Stimulated activated naive CD4-positive, alpha-beta T cell treated with Interleukin-2 at 50 U/mL for 16 hours (primary cell): Measurements from ENCODE around the gene CRELD2.
A peak's percentile ranks its signal among the peaks of the same experiment; 100 is the strongest.

ENCODE experiments used
- DNase-seq: peaks from one replicate; lab custom pipeline; 2025; lab: John Stamatoyannopoulos, UW

The CRELD2 gene

DNA sequence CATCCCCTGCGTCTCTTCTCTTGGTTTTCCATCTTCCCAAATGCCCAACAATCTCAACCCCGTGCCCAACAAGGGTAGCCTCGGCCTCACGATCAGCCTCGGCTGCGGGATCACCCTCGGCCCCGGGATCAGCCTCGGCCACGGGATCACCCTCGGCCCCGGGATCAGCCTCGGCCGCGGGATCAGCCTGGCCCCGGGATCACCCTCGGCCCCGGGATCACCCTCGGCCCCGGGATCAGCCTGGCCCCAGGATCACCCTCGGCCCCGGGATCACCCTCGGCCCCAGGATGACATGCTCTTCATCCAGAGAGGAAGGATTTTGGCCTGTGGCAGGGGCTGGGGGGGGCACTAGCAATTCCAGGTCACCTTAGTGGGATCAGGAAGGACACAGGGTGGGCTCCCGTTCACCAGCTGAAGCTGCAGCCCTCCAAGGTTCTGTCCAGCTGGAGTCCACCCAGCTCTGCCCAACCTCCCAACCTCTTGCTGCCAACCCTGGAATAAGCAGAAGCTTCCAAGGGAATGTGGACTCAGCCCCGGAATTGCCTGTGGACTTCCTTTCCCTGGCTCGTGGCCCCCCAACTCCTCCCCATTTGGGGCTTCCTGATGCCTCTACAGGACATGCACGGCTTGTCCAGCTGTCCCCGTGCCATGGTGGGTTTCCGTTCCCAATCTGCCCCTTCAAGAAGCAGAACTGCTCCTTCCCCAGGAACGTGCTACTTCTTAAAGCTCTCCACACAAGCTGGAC lies 6.4 kb upstream of the CRELD2 start:
- DNase-seq = no peak

DNA sequence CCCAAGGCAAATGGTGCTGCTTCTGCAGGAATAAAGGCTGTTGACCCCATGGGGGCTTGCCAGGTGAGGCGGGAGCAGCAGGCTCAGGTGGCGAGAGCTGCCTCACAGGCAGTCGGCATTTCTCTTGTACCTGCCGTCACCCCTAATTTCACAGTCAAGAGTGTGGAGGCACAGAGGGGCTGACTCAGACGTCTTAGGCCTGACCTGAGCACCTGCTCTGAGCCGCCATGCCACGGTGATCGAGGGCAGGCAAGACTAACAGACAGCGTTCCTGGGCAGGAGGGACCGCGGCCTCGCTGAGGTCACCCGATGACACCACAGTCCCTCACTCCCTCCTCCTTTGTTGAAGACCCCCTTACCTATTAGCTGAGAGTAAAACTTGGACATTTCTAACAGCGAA lies 5.4 kb upstream of the CRELD2 start:
- no peak for DNase-seq

DNA sequence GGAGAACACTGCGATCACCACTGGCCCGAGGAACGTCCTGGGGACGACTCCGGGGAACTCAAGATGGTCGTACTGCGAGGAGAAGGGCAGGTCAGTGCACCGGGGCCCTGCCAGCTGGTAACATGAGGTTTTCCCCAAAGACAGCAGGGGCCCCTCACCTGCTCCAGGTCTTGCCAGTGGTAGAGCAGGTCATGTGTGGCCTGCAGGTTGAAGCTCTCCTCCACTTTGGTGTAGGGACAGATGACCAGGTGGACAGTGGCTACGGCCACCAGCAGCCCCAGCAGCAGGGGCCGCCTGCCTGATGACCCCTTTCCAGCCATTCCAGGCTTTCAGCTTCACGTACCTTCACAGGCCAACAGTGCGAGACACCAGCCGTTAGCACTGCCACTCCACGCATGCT lies 5.0 kb upstream of the CRELD2 start:
- no peak for DNase-seq

DNA sequence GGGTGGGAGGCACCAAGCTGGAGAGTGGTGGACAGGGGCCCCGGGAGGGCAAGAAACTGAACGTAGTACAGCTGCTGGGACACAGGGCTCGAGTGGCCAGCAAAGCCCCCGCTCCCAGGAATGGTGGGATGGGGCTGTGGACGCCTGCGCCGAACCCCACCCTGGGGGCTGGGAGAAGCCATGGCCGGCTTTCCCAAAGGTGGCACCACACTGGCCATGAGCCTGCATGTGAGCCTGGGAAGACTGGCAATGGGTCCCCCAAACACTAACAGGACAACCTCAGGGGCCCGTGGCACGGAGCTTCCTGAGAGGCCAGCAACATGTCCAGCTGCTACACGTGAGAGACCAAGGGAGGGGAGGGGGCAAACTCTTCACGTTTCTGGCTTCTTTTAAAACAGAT lies 4.2 kb upstream of the CRELD2 start:
- no peak for DNase-seq

DNA sequence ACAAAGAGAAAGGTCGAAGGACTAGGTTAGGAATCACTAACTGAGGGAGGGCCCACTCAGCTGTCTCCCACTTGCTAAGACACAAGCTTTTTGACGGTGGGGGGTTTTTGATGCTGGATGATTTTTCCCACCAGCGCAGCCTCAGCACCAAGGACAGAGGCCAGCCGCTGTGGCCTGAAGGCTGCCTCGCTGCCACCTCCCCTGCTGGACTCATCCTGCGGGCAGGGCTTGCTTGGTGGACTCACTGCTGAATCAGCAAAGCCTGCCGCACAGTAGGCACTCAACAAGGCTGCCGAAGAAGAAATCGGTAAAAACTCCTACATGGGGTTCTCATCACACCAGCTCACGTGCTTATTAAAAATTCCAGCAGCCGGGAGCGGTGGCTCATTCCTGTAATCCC lies 2.8 kb upstream of the CRELD2 start:
- no peak for DNase-seq

DNA sequence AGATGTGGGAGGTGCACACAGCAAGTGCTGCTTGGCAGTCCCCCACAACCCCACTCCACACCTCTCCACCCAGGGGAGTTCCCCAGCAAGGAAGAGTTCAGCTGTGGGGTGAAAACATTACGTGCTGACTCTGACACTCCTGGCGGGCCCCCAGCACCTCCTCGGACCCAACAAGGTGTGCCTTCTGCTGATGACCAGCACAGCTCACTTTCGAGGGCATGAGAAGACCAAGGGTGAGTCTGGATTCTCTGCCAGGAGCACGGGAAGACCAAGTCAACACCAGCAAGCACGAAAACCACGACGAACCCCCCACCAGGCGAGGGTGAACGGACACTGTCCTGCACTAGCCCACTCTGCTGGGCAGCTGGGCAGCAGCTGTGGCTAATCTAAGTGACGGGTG lies 1.6 kb upstream of the CRELD2 start:
- no peak for DNase-seq

DNA sequence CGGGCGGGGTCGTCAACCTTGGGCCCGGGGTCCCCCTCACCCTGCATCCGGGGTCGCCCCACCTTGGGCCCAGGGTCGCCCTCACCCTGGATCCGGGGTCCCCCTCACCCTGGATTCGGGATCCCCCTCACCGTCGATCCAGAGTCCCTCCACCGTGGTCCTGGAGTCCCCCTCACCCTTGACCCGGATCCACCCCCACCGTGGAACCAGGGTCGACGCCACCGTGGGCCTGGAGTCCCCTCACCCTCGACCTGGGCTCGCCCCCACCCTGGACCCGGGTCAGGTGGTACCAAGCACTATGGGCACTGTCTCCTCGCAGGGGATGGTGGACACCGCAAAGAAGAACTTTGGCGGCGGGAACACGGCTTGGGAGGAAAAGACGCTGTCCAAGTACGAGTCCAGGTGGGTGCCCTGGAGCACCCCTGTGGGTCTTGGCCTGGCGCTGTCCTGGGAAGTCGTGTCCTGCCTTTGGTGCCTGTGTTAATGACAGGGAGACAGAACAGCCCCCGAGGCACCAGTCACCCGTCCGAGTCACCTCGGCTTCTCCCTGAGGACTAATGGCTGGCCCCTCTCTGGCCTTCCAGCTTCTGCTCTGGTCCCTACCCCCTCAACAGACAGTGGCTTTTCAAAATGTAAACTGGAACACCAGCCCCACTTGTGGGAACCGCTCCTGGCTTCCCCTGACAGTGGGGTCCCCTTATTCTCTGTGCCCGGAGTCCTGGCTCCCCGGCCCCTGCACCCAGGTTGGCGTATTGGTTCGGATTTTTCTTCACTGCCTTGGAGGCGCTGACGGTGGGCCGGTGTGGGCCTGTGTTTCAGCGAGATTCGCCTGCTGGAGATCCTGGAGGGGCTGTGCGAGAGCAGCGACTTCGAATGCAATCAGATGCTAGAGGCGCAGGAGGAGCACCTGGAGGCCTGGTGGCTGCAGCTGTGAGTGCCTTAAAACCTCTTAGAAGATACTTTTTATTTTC lies 762 bp downstream of the CRELD2 start:
- no peak for DNase-seq

DNA sequence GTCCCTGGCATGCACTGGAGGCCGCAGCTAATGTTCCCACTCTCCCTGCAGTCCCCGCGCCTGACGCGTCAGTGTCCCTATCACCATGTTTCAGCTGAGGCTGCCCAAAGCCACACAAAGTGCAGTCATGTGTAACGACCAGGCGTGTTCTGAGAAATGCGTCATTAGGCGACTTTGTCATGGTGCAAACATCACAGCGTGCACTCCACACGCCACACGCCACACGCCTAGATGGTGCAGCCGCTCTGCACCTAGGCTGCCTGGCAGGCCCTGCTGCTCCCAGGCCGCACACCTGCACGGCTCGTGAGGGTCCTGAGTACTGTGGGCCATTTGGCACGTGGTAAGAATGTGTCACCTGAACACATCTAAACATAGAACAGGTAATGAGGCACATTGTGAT lies 2.4 kb downstream of the CRELD2 start:
- DNase-seq = no peak

DNA sequence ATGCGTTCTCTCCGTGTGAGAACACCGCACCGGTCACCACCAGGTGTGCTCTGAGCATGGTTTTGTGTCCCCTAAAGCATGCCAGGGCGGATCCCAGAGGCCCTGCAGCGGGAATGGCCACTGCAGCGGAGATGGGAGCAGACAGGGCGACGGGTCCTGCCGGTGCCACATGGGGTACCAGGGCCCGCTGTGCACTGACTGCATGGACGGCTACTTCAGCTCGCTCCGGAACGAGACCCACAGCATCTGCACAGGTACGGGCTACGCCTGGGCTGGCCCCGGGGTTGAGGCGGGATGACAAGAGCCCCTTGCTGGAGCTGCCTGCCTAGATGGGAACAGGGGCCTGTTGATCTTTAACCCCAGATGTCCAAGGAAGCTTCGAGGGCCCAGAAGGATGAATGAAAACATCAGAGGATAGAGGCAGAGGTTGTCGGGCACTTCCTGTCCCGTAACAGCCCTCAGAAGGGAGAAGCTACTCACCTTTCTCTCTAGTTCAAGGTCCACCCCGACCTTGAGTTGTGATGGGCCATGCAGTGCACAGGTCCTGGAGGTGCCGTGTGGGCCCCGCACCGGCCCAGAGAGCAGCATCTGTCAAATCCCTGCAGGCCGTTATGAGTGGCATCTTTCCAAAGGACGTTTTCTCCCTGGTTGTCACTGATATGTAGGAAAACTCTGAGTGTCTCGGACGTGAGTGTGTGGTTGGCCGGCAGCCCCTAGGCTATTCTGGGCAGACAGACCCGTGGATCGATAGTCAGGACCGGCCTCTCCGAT lies 3.3 kb downstream of the CRELD2 start:
- no peak for DNase-seq

DNA sequence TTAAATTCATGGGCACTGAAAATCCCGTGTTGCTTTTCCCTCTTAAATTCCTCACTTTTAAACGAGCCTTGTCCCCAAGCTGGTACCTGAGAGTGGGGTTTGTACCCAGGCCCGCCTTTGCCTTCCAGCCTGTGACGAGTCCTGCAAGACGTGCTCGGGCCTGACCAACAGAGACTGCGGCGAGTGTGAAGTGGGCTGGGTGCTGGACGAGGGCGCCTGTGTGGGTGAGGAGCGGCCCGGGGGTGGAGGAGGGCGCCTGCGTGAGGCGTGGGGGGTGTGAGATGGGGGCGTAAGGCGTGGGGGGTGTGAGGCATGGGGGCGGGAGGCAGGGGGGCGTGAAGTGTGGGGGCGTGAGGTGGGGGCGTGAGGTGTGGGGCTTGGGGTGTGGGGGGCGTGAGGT lies 4.0 kb downstream of the CRELD2 start:
- no peak for DNase-seq

DNA sequence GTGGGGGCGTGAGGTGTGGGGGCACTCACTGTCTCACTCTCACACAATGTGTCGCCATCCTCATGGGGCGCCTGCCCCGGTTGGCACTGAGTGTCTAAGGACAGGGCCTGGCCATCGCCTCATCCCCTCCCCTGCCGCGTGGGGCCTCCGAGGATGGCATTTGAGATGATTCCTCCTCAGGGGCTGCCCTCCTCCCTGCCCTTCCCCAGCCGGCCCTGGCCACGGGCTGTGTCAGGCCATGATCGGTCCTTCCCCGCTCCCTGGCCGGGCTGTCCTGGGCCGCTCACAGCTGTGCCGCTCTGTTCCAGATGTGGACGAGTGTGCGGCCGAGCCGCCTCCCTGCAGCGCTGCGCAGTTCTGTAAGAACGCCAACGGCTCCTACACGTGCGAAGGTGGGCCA lies 4.5 kb downstream of the CRELD2 start:
- DNase-seq = no peak

DNA sequence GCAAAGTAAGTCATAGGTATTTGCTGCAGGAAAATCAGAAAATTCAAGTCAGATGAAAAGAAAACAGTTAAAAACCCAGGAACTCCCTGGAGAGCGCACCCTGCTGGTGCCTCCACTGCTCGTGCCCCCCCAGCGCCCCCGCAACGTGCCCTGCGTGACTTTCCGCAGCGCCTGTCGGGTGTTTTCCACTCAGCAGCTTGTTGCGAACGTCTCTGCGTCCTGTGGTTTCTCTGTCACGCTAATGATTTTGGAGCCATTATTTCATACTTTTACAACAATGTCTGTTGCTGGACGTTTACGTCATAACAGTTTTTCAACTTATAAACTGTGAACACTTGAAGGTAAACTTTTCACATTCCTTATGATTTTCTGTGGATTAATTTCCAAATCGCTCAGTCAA lies 5.0 kb downstream of the CRELD2 start:
- peak; percentile 17 for DNase-seq

DNA sequence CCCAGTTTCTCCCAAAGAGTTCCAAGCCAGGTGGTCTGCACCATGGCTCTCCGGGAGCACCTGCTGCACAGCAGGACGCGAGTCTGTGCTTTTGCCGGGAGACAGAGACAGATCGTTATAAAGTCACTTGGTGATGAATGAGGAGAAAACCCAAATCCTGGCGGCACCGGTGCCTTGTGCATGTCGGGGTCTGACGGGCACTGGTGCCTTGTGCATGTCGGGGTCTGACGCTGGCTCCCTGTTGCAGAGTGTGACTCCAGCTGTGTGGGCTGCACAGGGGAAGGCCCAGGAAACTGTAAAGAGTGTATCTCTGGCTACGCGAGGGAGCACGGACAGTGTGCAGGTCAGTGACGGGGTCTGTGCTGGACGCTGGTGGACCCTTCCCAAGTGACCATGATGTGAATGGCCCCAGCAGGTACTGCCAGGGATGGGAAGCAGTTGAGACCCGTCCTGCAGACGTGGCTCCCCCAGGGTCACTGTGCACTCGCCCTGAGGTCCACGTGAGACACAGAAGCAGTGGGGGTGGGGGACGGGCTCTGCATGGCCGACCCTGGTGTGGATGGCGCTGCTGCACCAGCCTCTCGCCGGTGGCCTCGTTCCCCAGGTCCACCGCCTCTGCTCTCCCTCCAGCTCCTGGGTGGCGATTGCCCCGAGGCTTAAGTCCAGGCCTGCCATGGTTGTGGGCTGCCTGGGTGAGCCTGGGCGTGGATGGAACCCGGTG lies 5.8 kb downstream of the CRELD2 start:
- no peak for DNase-seq

DNA sequence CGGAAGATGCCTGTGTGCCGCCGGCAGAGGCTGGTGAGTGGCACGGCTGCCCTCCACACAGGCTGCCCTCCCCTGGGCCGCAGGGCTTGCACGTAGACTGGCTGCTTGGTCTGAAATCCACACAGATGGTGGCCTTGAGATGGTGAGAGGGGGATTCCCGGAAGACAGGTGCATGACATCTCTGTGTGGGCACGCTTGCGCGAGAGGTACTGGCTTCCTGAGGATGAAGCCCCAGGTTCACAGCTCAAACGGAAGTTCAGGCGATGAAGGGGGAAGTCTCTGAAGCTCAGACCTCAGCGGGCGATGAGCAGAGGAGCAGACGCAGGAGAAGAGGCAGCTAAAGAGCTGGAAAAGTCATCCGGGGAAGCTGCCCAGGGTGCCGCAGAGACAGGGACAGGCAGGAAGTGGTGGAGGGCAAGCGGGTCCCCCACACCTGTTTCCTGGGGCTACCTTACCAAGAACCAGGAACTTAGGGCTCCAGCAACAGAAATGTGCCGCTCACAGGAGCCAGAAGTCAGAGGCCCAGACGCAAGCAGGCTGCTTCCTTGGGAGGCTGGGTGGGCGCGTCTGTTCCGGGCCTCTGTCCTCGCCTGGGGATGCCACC lies 7.2 kb downstream of the CRELD2 start:
- peak; percentile 68 for DNase-seq

DNA sequence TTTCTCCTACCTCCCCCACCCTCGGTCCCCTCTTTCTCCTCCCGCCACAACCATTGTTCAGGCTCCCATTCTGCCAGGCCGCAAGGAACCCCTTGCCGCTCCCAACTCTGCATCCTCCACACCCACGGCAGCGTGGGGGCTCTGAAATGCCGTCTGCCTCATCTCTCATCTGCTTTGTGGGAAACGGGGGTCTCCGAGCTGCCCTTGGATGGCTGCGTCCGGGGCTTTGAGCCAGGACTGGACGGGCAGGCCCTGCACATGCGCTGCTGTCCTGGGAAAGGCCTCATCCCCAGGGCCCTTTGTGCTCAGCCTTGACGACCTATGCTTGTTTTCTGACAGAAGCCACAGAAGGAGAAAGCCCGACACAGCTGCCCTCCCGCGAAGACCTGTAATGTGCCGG lies 8.5 kb downstream of the CRELD2 start:
- no peak for DNase-seq

DNA sequence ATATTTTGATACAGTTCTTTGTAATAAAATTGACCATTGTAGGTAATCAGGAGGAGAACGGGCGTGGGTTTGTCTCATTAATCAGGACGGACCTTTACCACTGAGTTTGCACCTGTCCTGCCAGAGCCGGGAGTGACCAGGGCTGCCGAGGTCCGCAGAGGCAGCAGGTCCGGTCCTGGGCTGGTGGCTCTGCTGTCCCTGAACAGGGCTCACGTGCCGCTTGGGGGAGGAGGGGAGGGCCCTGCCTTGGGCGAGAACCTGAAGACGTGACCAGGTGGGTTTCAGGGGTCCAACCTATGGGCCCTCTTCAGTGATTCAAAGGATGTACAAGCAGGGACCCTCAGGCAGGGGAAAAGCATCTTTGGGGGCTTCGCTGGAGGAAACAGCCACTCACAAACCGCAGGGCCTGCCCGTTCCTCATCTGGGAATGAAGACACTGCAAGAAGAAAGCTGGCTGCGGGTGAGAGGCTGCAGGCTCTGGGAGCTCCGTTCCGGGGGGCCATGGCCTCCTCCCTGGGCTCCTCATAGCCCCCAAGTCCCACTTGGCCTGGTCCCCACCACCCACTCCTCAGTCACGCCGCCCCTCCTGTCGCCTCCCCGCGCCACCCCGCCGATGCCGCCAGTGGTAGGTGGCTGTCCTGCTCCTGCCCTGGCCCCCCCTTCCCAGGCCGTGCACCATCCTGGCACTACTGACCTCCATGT lies 9.2 kb downstream of the CRELD2 start:
- DNase-seq = no peak

DNA sequence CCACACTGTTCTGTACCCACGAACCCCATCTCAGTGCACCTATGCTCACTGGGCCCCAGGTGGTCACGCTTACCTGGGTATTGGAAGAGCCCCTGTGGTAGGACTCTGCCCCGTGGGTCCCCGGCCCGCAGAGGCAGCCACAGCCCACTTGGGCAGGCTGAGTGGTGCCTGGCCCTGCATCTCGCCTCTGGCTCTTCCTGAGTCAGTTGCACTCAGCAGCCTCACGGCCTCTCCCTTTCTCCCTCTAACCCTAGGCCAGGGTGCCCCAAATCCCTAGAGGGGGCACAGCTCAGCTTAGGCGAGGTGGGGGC lies 9.7 kb downstream of the CRELD2 start:
- DNase-seq = no peak

DNA sequence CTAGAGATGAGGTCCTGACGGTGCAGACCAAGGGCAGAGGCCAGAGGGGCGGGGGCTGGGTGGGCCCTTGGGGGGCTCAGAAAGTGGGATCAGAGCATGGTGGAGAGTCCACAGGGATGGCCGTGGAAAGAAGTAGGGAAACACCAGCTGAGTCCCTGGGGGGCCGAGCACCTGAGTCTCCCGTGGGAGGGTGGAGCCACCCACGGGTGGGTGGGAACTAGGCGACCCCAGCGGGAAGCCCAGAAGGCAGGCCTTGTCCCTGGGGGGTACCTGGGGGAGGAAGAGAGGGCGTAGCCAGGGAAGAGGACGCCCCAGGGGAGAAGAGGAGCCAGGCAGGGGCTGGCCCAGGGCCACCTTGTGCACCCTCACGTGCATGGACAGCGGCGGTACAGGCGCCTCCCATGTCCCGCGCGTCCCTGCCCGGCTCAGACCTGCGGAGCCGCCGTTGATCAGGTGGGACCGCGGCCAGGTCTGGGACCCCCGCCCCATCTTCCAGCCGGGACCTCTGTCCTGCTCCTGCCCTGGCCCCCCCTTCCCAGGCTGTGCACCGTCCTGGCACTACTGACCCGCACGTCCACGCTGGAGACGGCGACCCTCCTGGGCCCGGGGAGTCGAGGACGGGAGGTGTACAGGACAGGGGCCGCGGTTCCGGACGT lies 10.2 kb downstream of the CRELD2 start:
- no peak for DNase-seq

DNA sequence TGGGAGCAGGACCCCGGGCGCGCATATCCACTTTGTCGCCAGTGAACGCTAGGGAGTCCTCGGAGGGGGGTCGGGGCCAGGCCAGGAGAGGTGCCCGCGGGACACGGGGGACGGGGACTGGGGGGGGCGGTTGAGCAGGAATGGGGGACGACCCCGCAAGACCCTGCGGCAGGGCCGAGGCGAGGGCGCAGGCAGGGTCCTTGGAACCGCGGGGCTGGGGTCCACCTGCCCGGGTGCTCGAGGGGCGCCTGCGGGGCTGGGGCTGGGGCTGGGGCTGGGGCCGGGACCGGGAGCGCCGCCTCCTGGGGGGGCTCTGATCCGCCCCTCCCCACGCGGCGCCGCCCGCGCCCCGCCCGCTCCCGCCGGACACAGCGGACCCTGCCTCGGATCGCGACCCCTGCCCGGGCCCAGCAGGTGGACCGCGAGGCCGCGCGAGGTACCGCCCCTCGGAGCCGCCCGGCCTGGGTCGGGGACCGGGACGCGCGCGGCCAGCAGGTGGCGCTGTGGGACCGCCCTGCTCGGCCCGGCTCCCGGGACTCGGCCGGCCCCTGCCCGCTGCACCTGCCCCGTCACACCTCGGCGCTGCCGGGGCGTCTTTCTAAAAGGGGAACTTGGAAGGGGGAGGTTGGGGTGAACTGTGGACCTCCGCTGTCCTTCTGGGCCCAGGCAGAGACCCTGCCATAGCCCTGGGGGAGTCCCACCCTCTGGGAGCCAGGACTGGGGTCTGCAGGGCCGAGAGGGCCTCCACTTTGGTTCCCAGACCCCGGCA lies 11.0 kb downstream of the CRELD2 start:
- DNase-seq = peak; percentile 58
